Stimulated activated CD4-positive, alpha-beta T cell treated with anti-CD3 and anti-CD28 coated beads, Interleukin-1b, Interleukin-23, amount 100 ng/mL, for 24 hours (primary cell): ENCODE data around the gene CFAP299.
"Not testable (repeated sequence)": the region's sequence is repeated elsewhere in the genome, so short reads cannot be mapped to it uniquely, and the experiment has no call there.

Experiments used
- DNase-seq, 4 experiments: peaks; one replicate each; pipeline ENCODE4 v3.0.0-alpha.2; 2020; ENCODE audit warnings: low read depth in 4 of 4, low spot score in 1 of 4

CFAP299 gene

DNA sequence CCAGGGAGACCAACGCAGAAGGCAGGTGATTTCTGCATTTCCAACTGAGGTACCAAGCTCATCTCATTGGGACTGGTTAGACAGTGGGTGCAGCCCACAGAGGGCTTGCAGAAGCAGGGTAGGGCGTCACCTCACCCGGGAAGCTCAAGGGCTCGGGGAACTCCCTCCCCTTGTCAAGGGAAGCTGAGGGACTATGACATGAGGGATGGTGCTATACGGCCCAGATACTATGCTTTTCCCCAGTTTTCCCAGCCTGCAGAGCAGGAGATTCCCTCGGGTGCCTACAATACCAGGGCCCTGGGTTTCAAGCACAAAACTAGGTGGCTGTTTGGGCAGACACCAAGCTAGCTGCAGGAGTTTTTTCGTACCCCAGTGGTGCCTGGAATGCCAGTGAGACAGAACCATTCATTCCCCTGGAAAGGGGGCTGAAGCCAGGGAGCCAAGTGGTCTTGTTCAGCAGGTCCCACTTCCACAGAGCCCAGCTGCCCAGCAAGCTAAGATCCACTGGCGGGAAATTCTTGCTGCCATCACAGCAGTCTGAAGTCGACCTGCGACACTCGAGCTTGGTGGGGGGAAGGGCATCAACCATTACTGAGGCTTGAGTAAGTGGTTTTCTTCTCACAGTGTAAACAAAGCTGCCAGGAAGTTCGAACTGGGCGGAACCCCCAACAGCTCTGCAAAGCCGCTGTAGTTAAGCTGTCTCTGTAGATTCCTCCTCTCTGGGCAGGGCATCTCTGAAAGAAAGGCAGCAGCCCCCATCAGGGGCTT lies 103.9 kb downstream of the CFAP299 start:
- not testable (repeated sequence) for DNase-seq

DNA sequence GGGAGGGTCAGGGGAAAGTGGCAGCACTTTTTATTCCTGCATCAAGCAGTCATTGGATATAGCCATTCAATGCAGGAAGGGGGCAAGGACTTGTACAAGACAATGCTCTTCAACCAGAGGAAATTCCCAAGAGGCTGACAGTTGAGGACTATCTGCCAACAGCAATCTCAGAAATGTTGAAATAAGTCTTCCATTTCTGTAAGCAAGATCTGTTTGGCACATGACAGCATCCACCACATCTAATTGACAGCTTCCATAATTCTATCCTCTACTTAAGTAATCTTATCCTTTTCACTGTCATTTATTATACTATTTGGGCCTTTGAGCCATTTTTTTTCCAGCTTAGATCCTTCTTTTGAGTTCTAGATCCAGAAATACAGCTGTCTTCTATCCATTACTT lies 110.7 kb downstream of the CFAP299 start:
- no peak for DNase-seq

- DNase-seq = no peak
These were observed 111.1 kb downstream of the CFAP299 start for GRCh38 chr4:80446664-80447063.

GRCh38 chr4:80447493-80447892 lies 112.0 kb downstream of the CFAP299 start:
- no peak for DNase-seq

- DNase-seq = no peak
These were observed 112.5 kb downstream of the CFAP299 start for GRCh38 chr4:80448056-80448455.

GRCh38 chr4:80452055-80452454 lies 116.5 kb downstream of the CFAP299 start:
- DNase-seq = no peak

GRCh38 chr4:80452768-80453167 lies 117.2 kb downstream of the CFAP299 start:
- DNase-seq = no peak

DNA sequence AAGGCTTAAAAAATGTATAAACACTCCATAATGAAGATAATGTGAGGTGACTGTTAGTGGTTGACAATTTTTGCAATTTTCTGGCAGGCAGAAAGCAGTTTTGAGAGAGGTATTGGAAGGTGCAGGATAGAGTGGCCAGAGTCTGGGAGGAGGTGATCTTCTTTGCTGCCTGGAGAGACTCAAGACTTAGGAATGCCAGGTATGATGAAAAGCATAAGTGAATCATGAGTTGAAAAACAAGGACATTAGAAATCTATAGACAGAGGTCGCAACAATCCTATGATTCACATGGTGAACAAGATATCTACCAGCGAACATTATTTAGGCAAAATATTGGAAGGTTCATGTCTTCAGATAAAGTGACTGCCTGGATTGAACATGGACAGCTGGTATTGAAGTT lies 118.5 kb downstream of the CFAP299 start:
- DNase-seq = no peak

DNA sequence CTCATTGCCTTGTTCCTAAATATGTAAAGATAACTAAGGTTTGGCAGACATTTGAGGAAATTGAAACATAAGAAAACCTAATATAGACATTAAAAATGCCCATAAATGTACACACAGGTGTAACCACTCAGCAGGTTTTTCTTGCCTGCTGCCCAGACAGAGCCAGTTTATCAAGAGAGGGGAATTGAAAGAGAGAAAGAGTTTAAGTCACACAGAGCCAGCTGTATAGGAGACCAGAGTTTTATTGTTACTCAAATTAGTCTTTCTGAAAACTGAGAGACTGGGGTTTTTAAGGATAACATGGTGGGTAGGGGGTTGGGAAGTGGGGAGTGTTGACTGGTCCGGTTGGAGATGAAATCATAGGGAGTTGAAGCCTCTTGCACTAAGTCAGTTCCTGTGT lies 119.0 kb downstream of the CFAP299 start:
- DNase-seq = no peak

DNA sequence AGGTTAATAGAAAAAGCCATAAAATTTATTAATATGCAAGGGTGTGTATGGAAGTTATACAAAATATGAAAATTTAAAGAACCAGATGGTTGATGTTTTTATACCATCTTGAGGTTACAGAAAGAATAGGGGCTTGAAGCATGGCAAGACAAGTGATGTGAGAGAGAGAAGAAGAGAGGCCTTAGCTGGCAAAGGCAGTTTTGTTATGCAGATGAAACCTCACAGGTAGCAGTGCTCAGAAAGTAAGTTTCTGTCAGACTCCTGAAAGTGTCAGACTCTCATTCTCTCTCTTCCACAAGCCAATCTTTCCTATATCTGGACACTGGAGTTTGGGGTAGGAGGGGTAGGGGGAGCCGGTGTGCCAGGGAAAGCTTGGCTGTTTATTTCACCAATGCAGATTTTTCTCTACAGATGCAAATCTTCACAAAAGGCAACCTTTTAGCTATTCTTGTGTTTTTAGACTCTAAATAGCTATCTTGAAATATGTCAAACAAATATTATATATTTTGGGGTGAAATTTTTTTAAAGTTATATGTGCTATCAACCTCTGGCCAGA lies 124.5 kb downstream of the CFAP299 start:
- DNase-seq = no peak

- DNase-seq = no peak
These were observed 125.9 kb downstream of the CFAP299 start for GRCh38 chr4:80461412-80461811.

- DNase-seq = no peak
These were observed 127.1 kb downstream of the CFAP299 start for GRCh38 chr4:80462621-80463091.

- DNase-seq = no peak
These were observed 128.0 kb downstream of the CFAP299 start for GRCh38 chr4:80463509-80463908.

DNA sequence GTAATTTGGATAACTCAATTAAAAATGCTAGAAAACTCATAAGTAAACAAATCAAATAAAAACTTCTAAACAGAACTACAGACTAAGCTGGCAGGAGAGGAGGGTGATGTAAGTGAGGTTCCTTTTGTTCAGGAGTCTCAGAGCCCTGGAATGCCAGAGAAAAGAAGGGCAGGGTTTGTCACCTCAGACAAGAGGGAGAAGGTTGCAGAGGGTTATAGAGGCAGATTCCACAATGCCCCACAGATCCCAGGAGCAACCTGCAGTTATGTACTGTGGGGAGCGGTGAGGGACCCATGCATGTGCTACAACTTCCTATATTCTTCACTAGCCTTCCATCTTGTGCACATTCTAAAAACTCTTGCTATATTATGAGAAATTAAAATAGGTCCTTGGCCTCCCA lies 129.7 kb downstream of the CFAP299 start:
- no peak for DNase-seq

DNA sequence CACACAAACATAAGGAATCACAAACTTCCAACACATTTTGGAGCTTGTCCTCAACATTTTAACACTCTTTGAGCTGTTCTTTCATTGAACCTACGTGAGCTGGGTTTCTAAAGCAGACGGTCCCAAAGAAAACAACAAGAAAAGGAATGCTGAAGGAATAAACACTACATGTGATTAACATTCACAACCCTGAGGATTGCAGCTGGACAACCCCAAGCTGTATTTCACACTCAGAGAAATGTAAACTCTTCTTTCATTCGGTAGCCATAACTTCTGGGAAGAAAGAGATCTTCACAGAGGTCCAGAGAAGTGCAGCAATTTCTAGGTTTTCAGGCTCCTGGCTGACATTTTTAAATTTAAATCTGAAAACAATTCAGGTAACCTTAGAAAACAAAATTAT lies 130.2 kb downstream of the CFAP299 start:
- no peak for DNase-seq

- no peak for DNase-seq
These were observed 131.1 kb downstream of the CFAP299 start for GRCh38 chr4:80466618-80467017.

- no peak for DNase-seq
These were observed 136.2 kb downstream of the CFAP299 start for GRCh38 chr4:80471756-80472155.

DNA sequence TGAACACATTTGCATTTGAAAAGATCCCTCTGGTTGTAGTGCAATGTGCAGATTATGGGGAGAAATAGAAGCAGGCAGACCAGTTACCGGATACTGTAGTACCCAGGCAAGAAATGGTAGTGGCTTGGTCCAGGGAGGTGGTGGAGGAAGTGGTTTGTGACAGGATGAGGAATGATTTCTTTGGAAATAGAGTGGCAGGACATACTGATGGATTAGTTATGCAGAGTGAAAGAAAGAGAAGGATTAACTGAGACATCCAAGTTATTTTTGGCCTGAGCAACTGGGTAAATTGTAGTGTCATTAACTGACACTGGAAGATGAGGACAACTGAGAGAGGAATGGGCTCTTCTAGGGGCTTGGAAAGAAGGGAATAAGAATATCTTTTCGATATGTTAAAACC lies 139.7 kb downstream of the CFAP299 start:
- no peak for DNase-seq

DNA sequence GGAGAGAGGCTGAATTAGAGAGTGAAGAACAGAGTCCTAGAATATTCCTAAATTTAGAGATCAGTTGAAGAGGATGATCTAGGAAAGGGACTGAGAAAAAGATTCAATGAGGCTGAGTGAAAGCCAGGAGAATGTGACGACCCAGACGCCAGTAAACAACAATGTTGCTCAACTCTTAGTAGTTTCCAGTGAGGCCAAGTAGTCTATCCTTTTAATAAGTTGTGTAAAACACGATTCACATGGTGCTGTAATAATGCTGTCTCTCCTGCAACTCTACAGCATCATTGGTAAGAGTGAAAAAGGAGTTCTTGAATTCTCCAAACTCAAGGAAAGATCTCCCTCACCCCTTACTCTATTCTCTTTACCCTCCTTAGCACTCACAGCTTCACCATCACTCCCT lies 140.3 kb downstream of the CFAP299 start:
- DNase-seq = no peak

GRCh38 chr4:80484712-80485111 lies 149.2 kb downstream of the CFAP299 start:
- DNase-seq = no peak

DNA sequence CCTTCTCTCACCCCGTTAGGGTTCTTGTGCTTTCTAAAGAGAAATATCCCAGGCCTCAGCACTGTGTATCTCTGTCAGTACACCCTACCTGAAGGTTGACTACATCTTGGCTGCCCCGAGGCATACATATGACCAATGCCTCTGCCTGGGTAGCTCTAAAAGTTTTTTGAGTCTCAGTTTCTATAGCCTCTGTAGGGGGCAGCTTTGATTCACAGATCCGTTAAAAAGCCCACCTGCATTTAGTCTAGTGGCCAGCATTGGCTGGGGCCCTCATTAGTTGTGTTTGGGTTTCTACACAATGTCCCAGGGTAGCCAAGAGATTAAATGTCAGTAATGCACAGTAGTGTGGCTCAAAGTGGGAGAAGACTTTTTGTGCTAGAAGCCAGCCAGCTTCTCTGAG lies 151.1 kb downstream of the CFAP299 start:
- no peak for DNase-seq

GRCh38 chr4:80489798-80490197 lies 154.3 kb downstream of the CFAP299 start:
- DNase-seq = no peak

DNA sequence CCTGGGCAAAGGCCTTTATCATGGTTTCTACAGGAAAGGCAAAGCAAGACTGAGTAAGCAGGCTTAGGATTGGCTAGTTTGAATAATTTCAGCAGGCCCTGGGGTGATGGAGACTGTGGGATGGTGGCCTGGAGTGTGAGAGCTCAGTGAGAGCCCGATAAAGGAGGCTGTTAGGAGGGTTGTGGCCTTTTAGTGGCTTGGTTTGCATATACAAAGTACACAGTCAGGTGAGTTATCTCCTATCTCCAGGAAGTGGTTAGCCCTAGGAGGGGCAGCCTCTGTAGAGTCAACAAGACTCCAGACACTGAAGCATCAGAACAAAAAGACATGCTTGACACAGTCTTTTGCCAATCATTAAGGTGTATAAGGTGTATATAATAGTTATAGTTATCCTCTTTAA lies 157.2 kb downstream of the CFAP299 start:
- DNase-seq = peak in 1 of 4 experiments; percentile 1
